HG03196 (cell line): ENCODE data around the gene DNAJC11.

Experiments
- ATAC-seq: cut with Tn5 transposase; IDR thresholded peaks from one replicate; pipeline ENCODE4 v1.9.1; 2021; ENCODE audit not compliant: unreplicated experiment

The DNAJC11 gene

DNA sequence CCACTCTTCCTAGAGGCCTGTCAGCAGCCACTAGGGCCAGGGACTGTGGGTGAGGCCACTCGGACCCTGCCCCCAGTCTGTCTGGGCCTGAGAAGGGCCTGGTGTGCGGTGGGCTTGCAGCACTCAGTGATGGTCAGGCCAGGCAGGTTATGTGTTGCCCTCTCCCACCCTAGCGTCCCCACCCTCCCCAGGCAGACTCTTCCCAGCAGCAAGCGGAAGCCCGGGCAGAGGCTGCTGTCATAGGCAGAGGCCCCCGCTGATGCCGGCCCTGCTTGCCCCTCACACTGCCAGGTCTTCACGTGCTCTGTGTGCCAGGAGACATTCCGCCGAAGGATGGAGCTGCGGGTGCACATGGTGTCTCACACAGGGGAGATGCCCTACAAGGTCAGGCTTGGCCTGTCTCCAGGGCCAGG lies 115.2 kb downstream of the DNAJC11 start:
- no peak for ATAC-seq

DNA sequence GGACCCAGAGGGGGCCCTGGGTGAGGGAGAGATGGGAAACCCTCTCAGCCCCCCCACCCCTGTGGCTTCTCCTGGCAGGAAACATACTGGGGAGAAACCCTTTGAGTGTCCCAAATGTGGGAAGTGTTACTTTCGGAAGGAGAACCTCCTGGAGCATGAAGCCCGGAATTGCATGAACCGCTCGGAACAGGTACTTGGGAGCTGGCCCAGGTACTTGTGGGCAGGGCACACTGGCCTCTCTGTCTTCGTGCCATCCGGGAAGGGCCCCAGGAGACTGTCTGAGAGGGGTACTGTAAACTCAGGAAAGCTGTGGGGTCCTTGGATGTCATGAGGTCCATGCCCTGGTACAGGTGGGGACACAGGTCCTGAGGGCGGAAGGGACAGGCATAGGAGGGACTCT lies 115.8 kb downstream of the DNAJC11 start:
- ATAC-seq = no peak

DNA sequence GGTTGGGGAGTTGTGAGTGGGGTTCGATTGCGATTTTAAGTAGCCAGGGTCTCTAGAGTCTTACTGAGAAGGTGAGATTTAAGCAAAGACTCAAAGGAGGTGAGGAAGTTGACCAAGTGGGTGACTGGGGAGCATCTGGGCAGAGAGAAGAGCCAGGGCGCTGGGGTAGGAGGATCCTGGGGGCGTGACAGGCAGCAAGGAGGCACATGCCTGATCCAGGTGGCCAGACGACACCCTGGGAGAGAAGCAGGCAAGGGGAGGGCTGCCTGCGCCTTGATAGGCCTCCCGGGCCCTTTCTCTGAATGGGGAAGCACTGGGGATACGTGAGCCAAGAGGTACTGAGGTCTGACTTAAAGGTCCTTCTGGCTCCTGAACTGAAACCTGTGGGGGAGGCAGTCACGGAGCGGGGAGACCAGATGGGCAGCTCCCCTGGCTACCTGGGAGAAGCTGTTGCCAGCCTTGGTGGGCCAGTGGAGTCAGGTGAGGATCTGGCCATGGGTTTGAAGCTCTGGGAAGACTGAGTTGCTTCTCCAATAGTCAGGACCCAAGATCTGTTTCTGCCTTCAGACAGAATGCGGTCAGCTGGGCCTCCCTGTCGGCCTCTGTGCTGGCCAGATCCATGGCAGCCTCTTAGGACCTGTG lies 116.4 kb downstream of the DNAJC11 start:
- ATAC-seq = no peak
